Stimulated activated CD4-positive, alpha-beta T cell treated with anti-CD3 and anti-CD28 coated beads, Interleukin-4, amount 100 ng/mL, for 48 hours (primary cell): Measurements from ENCODE around the gene GRM2.

Experiments
- DNase-seq, 2 donors: peaks; one replicate each; pipeline ENCODE4 v3.0.0-alpha.2; 2020; ENCODE audit warnings: low read depth in 2 of 2

The GRM2 gene

GRCh38 chr3:51705276-51706020 lies 1.4 kb upstream of the GRM2 start:
- DNase-seq, result no peak

DNA sequence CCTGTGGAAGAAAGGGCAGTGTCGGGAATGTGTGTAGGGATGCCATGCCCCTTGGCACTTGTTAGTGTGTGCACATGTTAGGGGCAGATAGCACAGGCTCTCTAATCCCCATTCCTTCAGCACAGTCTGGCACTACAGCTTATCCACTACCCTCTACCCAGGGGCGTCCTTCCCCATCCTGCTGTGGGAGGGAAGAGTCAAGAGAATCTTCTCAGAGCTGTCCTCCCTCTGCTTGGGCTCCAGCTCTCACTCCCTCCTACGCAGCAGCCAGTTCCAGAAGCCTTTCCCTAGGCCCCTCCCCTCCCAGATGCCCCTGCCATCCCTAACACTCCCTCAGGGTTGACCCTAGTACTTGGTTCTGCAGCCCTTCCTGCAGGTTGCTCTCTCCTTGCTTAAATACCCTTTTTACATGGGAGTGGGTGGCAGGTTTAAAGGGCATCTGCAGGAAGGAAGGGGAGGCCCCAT lies 815 bp upstream of the GRM2 start:
- no peak for DNase-seq

DNA sequence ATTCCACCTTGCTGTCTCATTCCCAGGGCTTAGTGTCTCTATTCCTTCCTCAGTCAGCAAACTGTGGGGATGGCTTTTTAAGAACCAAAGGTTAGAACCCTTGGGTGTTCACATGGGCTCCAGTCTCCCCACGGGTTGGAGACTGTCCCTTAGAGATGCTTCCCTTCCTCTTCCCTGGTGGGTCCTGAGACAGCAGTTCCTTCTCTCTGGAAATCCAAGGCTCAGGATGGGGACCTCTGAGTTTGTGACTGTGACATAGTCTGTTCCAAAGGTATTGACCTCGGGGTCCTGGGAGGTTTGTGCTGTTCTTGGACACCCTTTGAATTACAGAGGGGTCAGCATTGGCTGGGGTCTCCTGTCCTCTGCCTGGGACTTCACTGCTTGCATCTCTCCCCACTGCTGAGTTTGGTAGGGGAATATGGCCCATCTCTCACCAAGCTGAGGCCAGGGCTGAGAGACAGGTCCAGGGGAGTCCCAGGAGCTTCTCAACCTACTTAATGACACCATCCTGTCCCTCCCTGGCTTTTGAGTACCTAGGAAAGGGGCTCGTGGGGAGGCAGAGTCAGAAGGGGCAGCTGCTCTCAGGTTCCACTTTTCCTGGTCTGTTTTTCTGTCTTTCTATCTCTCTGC lies 1.5 kb downstream of the GRM2 start:
- DNase-seq, result no peak

- DNase-seq, result no peak
Observed at GRCh38 chr3:51709004-51709420, 2.1 kb downstream of the GRM2 start.

- no peak for DNase-seq
Observed at GRCh38 chr3:51709675-51710074, 2.8 kb downstream of the GRM2 start.

DNA sequence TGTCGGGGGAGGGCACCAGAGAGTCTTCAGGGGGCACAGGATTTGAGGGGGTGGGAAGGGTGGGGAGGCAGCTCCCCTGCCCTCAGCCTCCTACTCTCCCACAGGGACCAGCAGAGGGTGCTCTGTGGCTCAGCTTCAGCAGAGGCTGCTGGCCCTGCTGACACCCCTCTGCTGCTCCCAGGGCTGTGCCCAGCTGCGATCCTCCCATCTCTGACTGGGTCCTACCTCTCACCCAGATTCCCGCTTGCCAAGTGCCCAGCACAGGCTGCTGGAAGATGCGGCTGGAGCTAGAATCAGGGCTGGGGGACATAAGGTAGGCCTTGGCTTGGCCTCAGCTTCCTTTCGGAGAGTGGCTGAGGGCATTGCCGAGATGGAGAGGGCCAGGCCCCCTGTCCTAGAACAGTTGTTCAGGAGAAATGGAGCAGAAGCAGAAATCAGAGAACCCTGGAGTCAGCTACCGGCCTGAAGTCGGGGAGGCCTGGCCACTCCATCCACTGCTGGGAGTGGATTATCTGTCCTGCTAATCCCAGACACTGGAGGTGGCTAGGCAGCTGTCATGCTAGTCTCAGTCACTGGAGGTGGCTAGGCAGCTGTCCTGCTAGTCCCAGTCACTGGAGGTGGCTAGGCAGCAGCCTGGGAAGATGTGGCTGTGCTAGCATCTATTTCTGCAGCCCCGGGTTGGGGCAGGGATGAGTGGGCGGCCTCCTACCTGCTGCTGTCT lies 3.9 kb downstream of the GRM2 start:
- no peak for DNase-seq

- DNase-seq, result no peak
Observed at GRCh38 chr3:51711352-51712037, 4.6 kb downstream of the GRM2 start.

DNA sequence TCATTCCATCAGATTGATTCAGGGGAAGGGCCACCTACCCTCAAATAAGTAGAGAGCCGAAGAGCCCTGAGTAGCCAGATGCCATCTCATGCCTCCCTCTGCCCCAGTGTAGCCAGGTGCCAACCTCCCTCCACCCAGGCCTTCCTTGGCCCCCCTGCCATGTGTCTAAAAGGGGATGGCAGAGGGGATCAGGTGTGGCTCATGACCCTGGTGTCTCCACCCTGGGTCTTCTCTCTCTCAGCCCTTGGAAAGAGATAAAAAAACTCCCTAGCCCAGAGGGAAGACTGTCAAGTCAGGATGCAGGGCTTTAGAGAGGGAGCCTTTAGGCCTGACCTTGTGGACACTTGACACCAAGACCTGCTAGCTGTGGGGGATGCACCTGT lies 5.2 kb downstream of the GRM2 start:
- no peak for DNase-seq

DNA sequence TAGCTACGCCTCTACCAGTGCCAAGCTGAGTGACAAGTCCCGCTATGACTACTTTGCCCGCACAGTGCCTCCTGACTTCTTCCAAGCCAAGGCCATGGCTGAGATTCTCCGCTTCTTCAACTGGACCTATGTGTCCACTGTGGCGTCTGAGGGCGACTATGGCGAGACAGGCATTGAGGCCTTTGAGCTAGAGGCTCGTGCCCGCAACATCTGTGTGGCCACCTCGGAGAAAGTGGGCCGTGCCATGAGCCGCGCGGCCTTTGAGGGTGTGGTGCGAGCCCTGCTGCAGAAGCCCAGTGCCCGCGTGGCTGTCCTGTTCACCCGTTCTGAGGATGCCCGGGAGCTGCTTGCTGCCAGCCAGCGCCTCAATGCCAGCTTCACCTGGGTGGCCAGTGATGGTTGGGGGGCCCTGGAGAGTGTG lies 5.7 kb downstream of the GRM2 start:
- DNase-seq, result no peak

DNA sequence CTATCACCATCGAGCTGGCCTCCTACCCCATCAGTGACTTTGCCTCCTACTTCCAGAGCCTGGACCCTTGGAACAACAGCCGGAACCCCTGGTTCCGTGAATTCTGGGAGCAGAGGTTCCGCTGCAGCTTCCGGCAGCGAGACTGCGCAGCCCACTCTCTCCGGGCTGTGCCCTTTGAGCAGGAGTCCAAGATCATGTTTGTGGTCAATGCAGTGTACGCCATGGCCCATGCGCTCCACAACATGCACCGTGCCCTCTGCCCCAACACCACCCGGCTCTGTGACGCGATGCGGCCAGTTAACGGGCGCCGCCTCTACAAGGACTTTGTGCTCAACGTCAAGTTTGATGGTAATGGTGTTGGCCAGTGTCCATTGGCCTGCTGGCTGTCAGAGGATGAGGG lies 6.1 kb downstream of the GRM2 start:
- DNase-seq, result no peak

GRCh38 chr3:51715231-51715976 lies 8.5 kb downstream of the GRM2 start:
- DNase-seq, result no peak

- no peak for DNase-seq
Observed at GRCh38 chr3:51715977-51716294, 9.1 kb downstream of the GRM2 start.

DNA sequence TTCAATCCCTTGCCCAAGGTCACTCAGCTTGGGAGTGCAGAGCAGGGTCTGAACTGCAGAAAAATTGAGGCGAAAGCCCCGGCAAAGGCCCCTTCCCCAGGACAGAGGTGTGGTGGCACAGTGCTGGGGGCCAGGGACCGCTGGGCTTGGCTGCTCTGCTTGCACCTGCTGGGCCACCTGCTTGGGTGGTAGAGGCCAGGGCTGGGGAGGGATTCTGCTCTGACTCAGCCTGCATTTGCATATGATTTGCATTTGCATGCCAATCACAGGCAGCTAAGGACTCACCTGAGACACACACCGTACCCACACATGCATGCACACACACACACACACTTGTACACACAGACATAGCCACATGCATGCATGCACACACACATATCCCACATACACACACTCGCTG lies 9.9 kb downstream of the GRM2 start:
- DNase-seq, result no peak

DNA sequence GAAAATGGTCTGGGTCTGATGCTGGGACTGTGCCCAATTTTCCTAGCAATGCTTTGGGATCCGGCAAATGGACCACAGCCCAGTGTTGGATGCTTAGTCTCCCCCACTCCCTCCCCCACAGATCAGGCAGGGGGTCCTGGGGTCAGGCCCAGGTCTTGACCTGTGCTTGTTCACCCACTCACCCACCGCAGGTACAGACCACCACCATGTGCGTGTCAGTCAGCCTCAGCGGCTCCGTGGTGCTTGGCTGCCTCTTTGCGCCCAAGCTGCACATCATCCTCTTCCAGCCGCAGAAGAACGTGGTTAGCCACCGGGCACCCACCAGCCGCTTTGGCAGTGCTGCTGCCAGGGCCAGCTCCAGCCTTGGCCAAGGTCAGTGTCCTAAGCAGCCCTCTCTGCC lies 10.6 kb downstream of the GRM2 start:
- no peak for DNase-seq

- DNase-seq, result no peak
Observed at GRCh38 chr3:51717947-51718346, 11.1 kb downstream of the GRM2 start.

- DNase-seq, result peak; percentile 64 to 69
Observed at GRCh38 chr3:51718547-51719409, 11.9 kb downstream of the GRM2 start.

DNA sequence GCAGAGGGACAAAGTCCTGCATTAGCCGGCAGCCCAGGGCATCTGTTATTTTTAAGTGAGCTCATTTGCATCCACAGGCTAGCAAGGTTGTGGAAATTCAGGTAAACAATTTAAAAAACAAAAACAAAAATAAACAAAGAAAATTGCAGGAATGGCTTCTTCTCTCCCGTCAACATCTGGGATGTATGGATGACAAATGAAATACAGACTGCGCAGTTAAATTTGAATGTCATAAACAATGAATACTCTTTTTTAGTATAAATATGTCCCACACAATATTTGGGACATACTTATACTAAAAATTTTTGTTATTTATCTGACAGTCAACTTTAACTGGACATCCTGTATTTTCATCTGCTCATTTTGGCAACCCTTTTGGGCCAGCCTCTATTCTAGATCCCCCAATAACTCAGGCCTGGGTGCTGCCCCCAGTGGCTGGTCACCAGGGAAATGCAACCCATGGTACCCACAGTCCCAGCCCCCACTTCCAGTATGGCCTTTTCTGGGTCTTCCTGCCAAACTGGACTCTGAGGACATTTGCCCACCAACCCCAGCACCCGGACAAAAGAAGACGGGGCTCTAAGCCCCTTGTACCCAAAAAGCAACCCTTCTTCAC lies 12.7 kb downstream of the GRM2 start:
- DNase-seq, result no peak

GRCh38 chr3:51720292-51721061 lies 13.6 kb downstream of the GRM2 start:
- DNase-seq, result no peak

GRCh38 chr3:51721062-51721745 lies 14.3 kb downstream of the GRM2 start:
- no peak for DNase-seq
